Kidney epithelial cell (primary cell): Measurements from ENCODE around the gene PITX3. TPM values are rescaled to one million over a fixed set of nuclear protein-coding genes. Genes with fewer than 3 reads are reported as not detected.

Experiments
- DNase-seq: peaks from one replicate; pipeline ENCODE4 v3.0.0-alpha.2; 2010; ENCODE audit warnings: low read depth
- H3K27me3 ChIP-seq: 2 replicates; pipeline ENCODE4 v1.6.0; 2011; ENCODE audit warnings: low read length; ENCODE audit not compliant: control insufficient read depth, insufficient read depth
- H3K36me3 ChIP-seq: 2 replicates; pipeline ENCODE4 v1.5.1; 2011; ENCODE audit warnings: low read length; ENCODE audit not compliant: control insufficient read depth, insufficient read depth
- H3K4me3 ChIP-seq: 2 replicates; pipeline ENCODE4 v1.5.1; 2011; ENCODE audit warnings: low read depth, mild to moderate bottlenecking, control low read depth, low read length
- CTCF ChIP-seq: IDR thresholded peaks from 2 replicates; pipeline ENCODE4 v1.5.1; 2011; ENCODE audit warnings: mild to moderate bottlenecking, moderate library complexity, low read length, control low read depth, inconsistent platforms; ENCODE audit not compliant: insufficient read depth, poor library complexity, severe bottlenecking
- total RNA-seq: library from RNA; depleted of rRNA; stranded (reverse); fragments of >200 nt; gene quantifications from 2 replicates; pipeline ENCODE4 v1.2.3, GENCODE V29; 2015

Gene PITX3
- total RNA-seq, 1 donor from 2014 or later, result 0.21 TPM

- Histone ChIP-seq H3K4me3 (peak overlapping the region; percentile 47), H3K27me3 (peaks cover 31% of the 10 kb centered on the region), H3K36me3 (no peaks in the 10 kb centered on the region)
- no peak for DNase-seq
- TF ChIP-seq CTCF, result no peak
Measured at GRCh38 chr10:102230264-102230860, 10.9 kb downstream of the PITX3 start.

GRCh38 chr10:102229810-102230263, 11.5 kb downstream of the PITX3 start:
- Histone ChIP-seq H3K27me3 (peaks cover 31% of the 10 kb centered on the region), H3K4me3 (peak overlapping the region; percentile 47), H3K36me3 (no peaks in the 10 kb centered on the region)
- TF ChIP-seq CTCF, result peak; percentile 95
- no peak for DNase-seq

DNA sequence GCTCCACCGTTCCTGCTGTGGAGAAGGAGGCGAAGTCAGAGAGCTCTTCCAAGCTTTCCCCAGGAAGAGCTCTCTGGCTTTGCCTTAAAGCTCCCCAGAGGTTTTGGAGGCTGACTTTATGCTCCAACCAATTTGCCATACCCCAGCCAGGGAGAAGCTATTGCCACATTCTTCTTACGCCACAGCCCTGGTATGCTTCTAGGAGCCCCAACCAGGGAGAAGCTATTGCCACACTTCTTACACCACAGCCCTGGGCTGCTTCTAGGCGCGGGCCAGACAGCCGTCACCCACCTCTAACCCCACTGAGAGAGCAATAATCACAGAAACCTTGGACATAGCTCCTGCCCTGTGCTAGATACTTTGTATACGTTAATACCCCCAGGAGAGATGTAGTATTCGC, 14.3 kb downstream of the PITX3 start:
- Histone ChIP-seq H3K4me3 (no peak overlapping the region), H3K36me3 (no peaks in the 10 kb centered on the region), H3K27me3 (peaks cover 31% of the 10 kb centered on the region)
- TF ChIP-seq CTCF, result no peak
- no peak for DNase-seq

DNA sequence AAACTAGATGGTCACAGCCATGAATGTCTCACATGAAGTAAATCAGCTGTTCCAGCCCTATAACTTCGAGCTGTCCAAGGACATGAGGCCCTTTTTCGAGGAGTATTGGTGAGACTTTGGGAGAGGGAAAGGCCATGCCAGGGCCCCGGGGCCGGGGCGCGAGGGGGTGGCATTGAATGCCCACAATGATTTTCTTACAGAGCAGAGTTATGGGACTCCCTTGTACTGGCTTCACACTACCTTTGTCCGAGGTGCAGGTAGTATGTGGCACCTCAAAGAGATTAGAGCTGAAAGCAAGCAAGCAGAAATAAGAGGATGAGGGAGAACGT, 14.8 kb downstream of the PITX3 start:
- Histone ChIP-seq H3K4me3 (no peak overlapping the region), H3K27me3 (peaks cover 29% of the 10 kb centered on the region), H3K36me3 (no peaks in the 10 kb centered on the region)
- TF ChIP-seq CTCF, result no peak
- DNase-seq, result no peak

- no peak for TF ChIP-seq CTCF
- Histone ChIP-seq H3K27me3 (peaks cover 23% of the 10 kb centered on the region), H3K4me3 (peak within 1 kb of the TSS; percentile 20), H3K36me3 (no peaks in the 10 kb centered on the region)
- DNase-seq, result peak; percentile 72
Measured at GRCh38 chr10:102225646-102226541, 15.4 kb downstream of the PITX3 start, which contains the start of gene ELOVL3. TSS of gene ELOVL3 (plus strand) at chr10:102226299. CDS start at chr10:102226549, 250 bp downstream.
